Glutamatergic neuron (in vitro differentiated cells): ENCODE data around the gene CACNA1C. TPM values are rescaled to one million over a fixed set of nuclear protein-coding genes. Genes with fewer than 3 reads are reported as not detected.
A peak's percentile ranks its signal among the peaks of the same experiment; 100 is the strongest.

Source experiments
- DNase-seq: peaks from one replicate; pipeline ENCODE4 v3.0.0; 2022
- H3K27ac Mint-ChIP-seq: one replicate; pipeline ENCODE4 v1.8.0; 2020; ENCODE audit warnings: mild to moderate bottlenecking, mixed read lengths, inconsistent platforms; ENCODE audit not compliant: unreplicated experiment
- H3K27me3 Mint-ChIP-seq: one replicate; pipeline ENCODE4 v1.8.0; 2020; ENCODE audit warnings: mild to moderate bottlenecking, moderate library complexity, mixed read lengths, inconsistent platforms; ENCODE audit not compliant: unreplicated experiment
- H3K36me3 Mint-ChIP-seq: one replicate; pipeline ENCODE4 v1.8.0; 2020; ENCODE audit warnings: mild to moderate bottlenecking, mixed read lengths, inconsistent platforms; ENCODE audit not compliant: unreplicated experiment
- H3K4me1 Mint-ChIP-seq: one replicate; pipeline ENCODE4 v1.8.0; 2020; ENCODE audit warnings: mild to moderate bottlenecking, low read depth, mixed read lengths, inconsistent platforms; ENCODE audit not compliant: unreplicated experiment
- H3K4me3 Mint-ChIP-seq: one replicate; pipeline ENCODE4 v1.8.0; 2020; ENCODE audit warnings: mild to moderate bottlenecking, mixed read lengths, inconsistent platforms; ENCODE audit not compliant: unreplicated experiment
- H3K9me3 Mint-ChIP-seq: one replicate; pipeline ENCODE4 v1.8.0; 2020; ENCODE audit warnings: mild to moderate bottlenecking, moderate library complexity, mixed read lengths, inconsistent platforms; ENCODE audit not compliant: unreplicated experiment
- CTCF ChIP-seq: fragments of 200-600 bp; sonication (generic); IDR thresholded peaks from one replicate; pipeline ENCODE4 v1.5.0; 2021; ENCODE audit not compliant: partially characterized antibody, unreplicated experiment
- total RNA-seq: library from RNA; stranded (reverse); fragmentation: NEBNext Ultra II Directional; extraction: Animal tissue kit (Norgen Biotek cat#: 25700); gene quantifications from one replicate; pipeline ENCODE4 v1.2.1, GENCODE V29; 2021; ENCODE audit not compliant: unreplicated experiment

Gene CACNA1C
- total RNA-seq, 1 donor from 2014 or later: 11.0 TPM

- no peak overlapping the region for H3K4me3 Mint-ChIP-seq
- H3K9me3 Mint-ChIP-seq: peaks cover 11% of the 10 kb centered on the region
- H3K36me3 Mint-ChIP-seq: peaks cover 8% of the 10 kb centered on the region
- peaks cover 9% of the 10 kb centered on the region for H3K4me1 Mint-ChIP-seq
- no peak for TF ChIP-seq CTCF
- no peak for DNase-seq
- H3K27ac Mint-ChIP-seq: no peak overlapping the region
- peaks cover 10% of the 10 kb centered on the region for H3K27me3 Mint-ChIP-seq
These were observed 500.8 kb downstream of the CACNA1C start for GRCh38 chr12:2553388-2554126.

- no peak for DNase-seq
- TF ChIP-seq CTCF: no peak
- H3K27me3 Mint-ChIP-seq: peaks cover 10% of the 10 kb centered on the region
- H3K4me1 Mint-ChIP-seq: peaks cover 9% of the 10 kb centered on the region
- no peak overlapping the region for H3K27ac Mint-ChIP-seq
- peaks cover 11% of the 10 kb centered on the region for H3K9me3 Mint-ChIP-seq
- H3K4me3 Mint-ChIP-seq: peak overlapping the region; percentile 26
- H3K36me3 Mint-ChIP-seq: peaks cover 11% of the 10 kb centered on the region
These were observed 502.8 kb downstream of the CACNA1C start for GRCh38 chr12:2555487-2556082.

GRCh38 chr12:2557597-2557996, 504.8 kb downstream of the CACNA1C start:
- no peak for TF ChIP-seq CTCF
- Mint-ChIP-seq H3K4me1 (peaks cover 9% of the 10 kb centered on the region), H3K4me3 (no peak overlapping the region), H3K27me3 (peaks cover 10% of the 10 kb centered on the region), H3K36me3 (peaks cover 11% of the 10 kb centered on the region), H3K27ac (no peak overlapping the region), H3K9me3 (peaks cover 15% of the 10 kb centered on the region)
- DNase-seq: no peak

GRCh38 chr12:2559931-2560330, 507.1 kb downstream of the CACNA1C start:
- Mint-ChIP-seq H3K27ac (no peak overlapping the region), H3K4me3 (no peak overlapping the region), H3K4me1 (peaks cover 11% of the 10 kb centered on the region), H3K27me3 (peaks cover 6% of the 10 kb centered on the region), H3K36me3 (peaks cover 11% of the 10 kb centered on the region), H3K9me3 (peaks cover 9% of the 10 kb centered on the region)
- no peak for TF ChIP-seq CTCF
- DNase-seq: no peak

GRCh38 chr12:2560356-2560755, 507.6 kb downstream of the CACNA1C start:
- H3K27me3 Mint-ChIP-seq: peaks cover 6% of the 10 kb centered on the region
- H3K36me3 Mint-ChIP-seq: peaks cover 11% of the 10 kb centered on the region
- H3K27ac Mint-ChIP-seq: no peak overlapping the region
- DNase-seq: no peak
- peaks cover 11% of the 10 kb centered on the region for H3K4me1 Mint-ChIP-seq
- H3K9me3 Mint-ChIP-seq: peaks cover 9% of the 10 kb centered on the region
- H3K4me3 Mint-ChIP-seq: no peak overlapping the region
- no peak for TF ChIP-seq CTCF
